ENCODE results near the gene CFAP74. TPM values are rescaled to one million over a fixed set of nuclear protein-coding genes. Genes with fewer than 3 reads are reported as not detected.

Gene CFAP74
- total RNA-seq, 1 experiment from 2014 or later, result not detected

GRCh38 chr1:1997576-1997975 is 6.0 kb downstream of the CFAP74 start:
- ATAC-seq (no peak), DNase-seq (no peak)
- H3K27me3 ChIP-seq (ENCODE audit: low read length), result 0 out of 2 replicates have a peak, but pooled peaks cover 4% of the 10 kb centered on the region
- no peak overlapping the region for H3K4me2 ChIP-seq (ENCODE audit: low read length)
- no peaks in the 10 kb centered on the region for H3K36me3 ChIP-seq (ENCODE audit: low read depth, low read length)
- no peak overlapping the region for H3K4me3 ChIP-seq (ENCODE audit: low read length)
- no peak overlapping the region for H3K27ac ChIP-seq (ENCODE audit: low read length)
- intact Hi-C loops (cut with micrococcal nuclease), result no loop called here
- no peak overlapping the region for H2AFZ ChIP-seq (ENCODE audit: low read length)
- H3K9ac ChIP-seq (ENCODE audit: low read length), result no peak overlapping the region
- H3K9me3 ChIP-seq (ENCODE audit: low read length), result no peaks in the 10 kb centered on the region
- H3K9me2 ChIP-seq (replicated peaks; ENCODE audit: low read length), result no peaks in the 10 kb centered on the region
- no peaks in the 10 kb centered on the region for H4K20me1 ChIP-seq (ENCODE audit: low read length)
- H3K79me2 ChIP-seq (ENCODE audit: low read length), result no peaks in the 10 kb centered on the region
- ChIA-PET POLR2A (ENCODE audit: unreplicated experiment) (no interaction called here), CTCF (no interaction called here)
- H3F3A ChIP-seq (ENCODE audit: low read length, unreplicated experiment), result no peaks in the 10 kb centered on the region
- TF ChIP-seq CTCF (conservative IDR thresholded peaks at IDR 0.05; ENCODE audit: low read depth, low read length) (no peak), EZH2phosphoT487 (IDR thresholded peaks at IDR 0.05; ENCODE audit: borderline replicate concordance, low read length) (no peak), EZH2 (IDR thresholded peaks at IDR 0.05; ENCODE audit: low read length, unreplicated experiment) (no peak)
- peaks cover 6% of the 10 kb centered on the region for H3K4me1 ChIP-seq (ENCODE audit: insufficient read depth, low read length)
- no TSS peak for BruUV-seq (replicated peaks)

- no peak for DNase-seq
- H3K79me2 ChIP-seq (ENCODE audit: low read length), result no peaks in the 10 kb centered on the region
- H3K4me2 ChIP-seq (ENCODE audit: low read length), result no peak overlapping the region
- no peak overlapping the region for H3K9ac ChIP-seq (ENCODE audit: low read length)
- H4K20me1 ChIP-seq (ENCODE audit: low read length), result no peaks in the 10 kb centered on the region
- intact Hi-C loops (cut with micrococcal nuclease), result no loop called here
- 0 out of 2 replicates have a peak, but pooled peaks cover 4% of the 10 kb centered on the region for H3K27me3 ChIP-seq (ENCODE audit: low read length)
- ATAC-seq, result no peak
- no peaks in the 10 kb centered on the region for H3K9me2 ChIP-seq (replicated peaks; ENCODE audit: low read length)
- H3K4me3 ChIP-seq (ENCODE audit: low read length), result no peak overlapping the region
- H3K27ac ChIP-seq (ENCODE audit: low read length), result no peak overlapping the region
- no peak overlapping the region for H2AFZ ChIP-seq (ENCODE audit: low read length)
- BruUV-seq (replicated peaks), result no TSS peak
- H3K36me3 ChIP-seq (ENCODE audit: low read depth, low read length), result no peaks in the 10 kb centered on the region
- TF ChIP-seq EZH2 (IDR thresholded peaks at IDR 0.05; ENCODE audit: low read length, unreplicated experiment) (no peak), EZH2phosphoT487 (IDR thresholded peaks at IDR 0.05; ENCODE audit: borderline replicate concordance, low read length) (no peak), CTCF (conservative IDR thresholded peaks at IDR 0.05; ENCODE audit: low read depth, low read length) (no peak)
- H3K9me3 ChIP-seq (ENCODE audit: low read length), result no peaks in the 10 kb centered on the region
- no peaks in the 10 kb centered on the region for H3K4me1 ChIP-seq (ENCODE audit: insufficient read depth, low read length)
- H3F3A ChIP-seq (ENCODE audit: low read length, unreplicated experiment), result no peaks in the 10 kb centered on the region
- ChIA-PET CTCF (no interaction called here), POLR2A (ENCODE audit: unreplicated experiment) (no interaction called here)
These were observed 7.4 kb downstream of the CFAP74 start for GRCh38 chr1:1996207-1996651.

DNA sequence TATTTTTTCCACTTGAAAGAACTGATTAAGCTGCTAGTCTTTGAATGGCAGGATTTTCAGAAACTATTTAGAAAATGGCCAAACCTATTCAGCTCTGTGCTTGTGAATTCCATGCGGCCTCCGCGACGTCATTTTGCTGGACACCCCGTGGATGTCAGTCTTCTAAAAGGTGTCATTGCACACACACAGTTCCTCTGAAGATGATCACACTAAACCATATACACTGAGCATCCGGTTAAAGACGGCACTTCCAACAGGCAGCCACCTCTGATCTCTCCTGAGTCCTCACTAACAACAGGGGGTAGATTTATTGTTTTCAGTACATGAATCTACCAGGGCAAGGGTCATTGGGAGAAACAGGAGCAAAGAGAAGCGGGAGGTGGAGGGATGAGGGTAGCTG is 9.1 kb downstream of the CFAP74 start:
- no peak overlapping the region for H3K4me2 ChIP-seq (ENCODE audit: low read length)
- BruUV-seq (replicated peaks), result no TSS peak
- H3K9me2 ChIP-seq (replicated peaks; ENCODE audit: low read length), result no peaks in the 10 kb centered on the region
- H3K79me2 ChIP-seq (ENCODE audit: low read length), result no peaks in the 10 kb centered on the region
- no peak overlapping the region for H2AFZ ChIP-seq (ENCODE audit: low read length)
- H3K27ac ChIP-seq (ENCODE audit: low read length), result no peak overlapping the region
- H3F3A ChIP-seq (ENCODE audit: low read length, unreplicated experiment), result no peaks in the 10 kb centered on the region
- no peak for DNase-seq
- H3K27me3 ChIP-seq (ENCODE audit: low read length), result 0 out of 2 replicates have a peak, but pooled peaks cover 4% of the 10 kb centered on the region
- H3K9me3 ChIP-seq (ENCODE audit: low read length), result no peaks in the 10 kb centered on the region
- ChIA-PET POLR2A (ENCODE audit: unreplicated experiment) (no interaction called here), CTCF (no interaction called here)
- no peak overlapping the region for H3K4me3 ChIP-seq (ENCODE audit: low read length)
- ATAC-seq, result no peak
- TF ChIP-seq EZH2 (IDR thresholded peaks at IDR 0.05; ENCODE audit: low read length, unreplicated experiment), result no peak
- TF ChIP-seq CTCF (conservative IDR thresholded peaks at IDR 0.05; ENCODE audit: low read depth, low read length), result no peak
- no peak for TF ChIP-seq EZH2phosphoT487 (IDR thresholded peaks at IDR 0.05; ENCODE audit: borderline replicate concordance, low read length)
- no peaks in the 10 kb centered on the region for H3K4me1 ChIP-seq (ENCODE audit: insufficient read depth, low read length)
- intact Hi-C loops (cut with micrococcal nuclease), result no loop called here
- no peaks in the 10 kb centered on the region for H4K20me1 ChIP-seq (ENCODE audit: low read length)
- H3K36me3 ChIP-seq (ENCODE audit: low read depth, low read length), result no peaks in the 10 kb centered on the region
- H3K9ac ChIP-seq (ENCODE audit: low read length), result no peak overlapping the region

Measured in PC-3 (cell line).